ENCODE results near the gene RBMS1. TPM values are rescaled to one million over a fixed set of nuclear protein-coding genes. Genes with fewer than 3 reads are reported as not detected.

The RBMS1 gene
- total RNA-seq, 1 donor, result 111 TPM

DNA sequence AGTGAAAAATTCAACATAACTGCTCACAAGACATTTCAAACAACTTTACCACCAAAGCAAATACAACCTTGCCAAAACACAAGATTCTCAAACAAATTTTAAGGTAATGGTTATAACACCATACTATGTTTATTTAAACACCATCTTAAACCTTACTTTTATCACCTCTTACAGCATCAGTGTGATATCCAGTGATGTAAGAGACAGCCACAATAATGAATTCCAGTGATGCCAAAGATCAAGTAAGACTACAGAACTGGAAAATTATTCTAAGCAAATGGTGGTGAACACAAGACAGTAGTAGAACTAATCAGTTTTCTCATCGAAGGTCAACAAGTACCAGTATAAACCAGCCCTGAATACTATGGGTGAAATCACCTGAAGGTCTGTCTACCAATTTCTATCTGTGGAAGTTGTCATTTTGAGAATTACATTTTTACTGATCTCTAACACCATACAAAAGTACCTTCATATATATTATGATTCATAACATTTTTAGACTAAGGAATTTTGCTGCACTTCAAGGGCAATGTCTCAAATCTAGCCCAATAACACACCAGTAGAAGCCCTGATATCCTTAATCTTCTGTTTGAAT lies 146.2 kb downstream of the RBMS1 start:
- H4K20me1 ChIP-seq (ENCODE audit: insufficient read depth, low read length), result peaks cover 16% of the 10 kb centered on the region
- H3K36me3 ChIP-seq (ENCODE audit: insufficient read depth, low read length), result peaks cover 5% of the 10 kb centered on the region
- H2AFZ ChIP-seq (ENCODE audit: low read length), result no peak overlapping the region
- TF ChIP-seq, protein P1, sequence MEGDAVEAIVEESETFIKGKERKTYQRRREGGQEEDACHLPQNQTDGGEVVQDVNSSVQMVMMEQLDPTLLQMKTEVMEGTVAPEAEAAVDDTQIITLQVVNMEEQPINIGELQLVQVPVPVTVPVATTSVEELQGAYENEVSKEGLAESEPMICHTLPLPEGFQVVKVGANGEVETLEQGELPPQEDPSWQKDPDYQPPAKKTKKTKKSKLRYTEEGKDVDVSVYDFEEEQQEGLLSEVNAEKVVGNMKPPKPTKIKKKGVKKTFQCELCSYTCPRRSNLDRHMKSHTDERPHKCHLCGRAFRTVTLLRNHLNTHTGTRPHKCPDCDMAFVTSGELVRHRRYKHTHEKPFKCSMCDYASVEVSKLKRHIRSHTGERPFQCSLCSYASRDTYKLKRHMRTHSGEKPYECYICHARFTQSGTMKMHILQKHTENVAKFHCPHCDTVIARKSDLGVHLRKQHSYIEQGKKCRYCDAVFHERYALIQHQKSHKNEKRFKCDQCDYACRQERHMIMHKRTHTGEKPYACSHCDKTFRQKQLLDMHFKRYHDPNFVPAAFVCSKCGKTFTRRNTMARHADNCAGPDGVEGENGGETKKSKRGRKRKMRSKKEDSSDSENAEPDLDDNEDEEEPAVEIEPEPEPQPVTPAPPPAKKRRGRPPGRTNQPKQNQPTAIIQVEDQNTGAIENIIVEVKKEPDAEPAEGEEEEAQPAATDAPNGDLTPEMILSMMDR (IDR thresholded peaks at IDR 0.05; ENCODE audit: extremely low read depth, low read depth, low read length), result no peak
- H3K27ac ChIP-seq (ENCODE audit: low read depth, low read length), result peak overlapping the region; percentile 21
- no peaks in the 10 kb centered on the region for H3K9me3 ChIP-seq (ENCODE audit: low read depth, low read length)
- peaks cover 91% of the 10 kb centered on the region for H3K79me2 ChIP-seq (ENCODE audit: insufficient read depth, low read length)
- peaks cover 18% of the 10 kb centered on the region for H3K4me1 ChIP-seq (ENCODE audit: insufficient read depth, low read length)
- H3K27me3 ChIP-seq (ENCODE audit: insufficient read depth, low read length), result no peaks in the 10 kb centered on the region
- no peak for DNase-seq (ENCODE audit: insufficient read length, low spot score, missing footprints)
- H3K4me2 ChIP-seq (ENCODE audit: insufficient read depth, low read length), result peak overlapping the region; percentile 7
- no peak overlapping the region for H3K4me3 ChIP-seq (ENCODE audit: insufficient read depth, low read length)

DNA sequence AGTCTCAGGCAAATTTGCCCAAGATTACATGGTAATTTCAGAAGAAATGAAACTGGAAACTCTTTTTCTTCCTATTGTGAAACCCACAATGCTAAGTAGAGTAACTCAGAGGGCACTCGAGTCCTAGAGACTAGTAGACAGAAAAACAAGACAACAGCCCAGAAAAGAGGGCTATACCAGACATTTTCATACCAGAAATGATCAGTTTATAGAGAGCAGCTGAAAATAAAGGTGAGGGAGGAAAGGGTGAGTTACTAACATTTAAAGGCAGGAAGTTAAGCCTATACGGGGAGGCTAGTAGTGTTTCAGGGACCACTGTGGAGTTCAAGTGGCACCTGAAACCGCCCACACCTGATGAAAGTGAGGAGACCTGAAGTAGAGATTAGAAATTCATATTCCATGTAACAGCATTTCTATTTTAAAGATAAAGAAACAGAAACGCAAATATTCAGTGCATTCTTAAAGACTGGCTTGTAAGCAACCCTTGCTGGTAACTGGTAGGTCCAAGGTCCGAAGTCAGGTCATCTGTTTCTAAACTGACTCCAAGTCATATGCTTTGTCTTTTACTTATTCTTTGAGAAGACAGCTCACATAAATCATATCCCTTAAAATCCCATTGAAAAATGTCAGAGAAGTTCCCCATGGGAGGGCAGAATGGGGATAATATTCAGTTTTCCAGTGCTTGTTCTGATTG lies 148.4 kb downstream of the RBMS1 start:
- Histone ChIP-seq H2AFZ (ENCODE audit: low read length) (no peak overlapping the region), H3K4me3 (ENCODE audit: insufficient read depth, low read length) (no peak overlapping the region), H3K36me3 (ENCODE audit: insufficient read depth, low read length) (peaks cover 5% of the 10 kb centered on the region), H3K79me2 (ENCODE audit: insufficient read depth, low read length) (peaks cover 99% of the 10 kb centered on the region), H3K9me3 (ENCODE audit: low read depth, low read length) (no peaks in the 10 kb centered on the region), H3K27ac (ENCODE audit: low read depth, low read length) (no peak overlapping the region), H3K4me1 (ENCODE audit: insufficient read depth, low read length) (peaks cover 6% of the 10 kb centered on the region), H4K20me1 (ENCODE audit: insufficient read depth, low read length) (peaks cover 17% of the 10 kb centered on the region), H3K4me2 (ENCODE audit: insufficient read depth, low read length) (no peak overlapping the region), H3K27me3 (ENCODE audit: insufficient read depth, low read length) (no peaks in the 10 kb centered on the region)
- TF ChIP-seq, protein P1 (IDR thresholded peaks at IDR 0.05; ENCODE audit: extremely low read depth, low read depth, low read length), result no peak
- no peak for DNase-seq (ENCODE audit: insufficient read length, low spot score, missing footprints)

DNA sequence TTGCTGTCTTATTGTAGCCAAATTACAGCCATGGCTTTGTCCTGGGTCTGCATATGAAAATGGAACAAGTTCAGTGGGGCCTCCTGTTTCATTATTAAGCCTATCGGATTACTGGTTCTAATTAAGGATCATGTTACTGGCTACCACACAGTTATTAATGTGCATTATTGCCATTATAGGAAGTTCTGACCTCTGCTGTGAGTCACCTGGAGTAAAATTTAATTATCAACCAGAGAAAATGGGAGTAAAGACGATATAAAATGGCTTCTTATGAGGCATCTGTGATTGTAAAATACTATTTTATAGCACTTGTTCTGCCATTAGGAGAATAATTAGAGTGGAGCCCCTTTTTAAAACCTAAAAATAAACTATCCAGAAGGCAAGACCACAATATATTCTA lies 150.2 kb downstream of the RBMS1 start:
- H3K36me3 ChIP-seq (ENCODE audit: insufficient read depth, low read length), result no peaks in the 10 kb centered on the region
- no peak overlapping the region for H3K4me2 ChIP-seq (ENCODE audit: insufficient read depth, low read length)
- H3K79me2 ChIP-seq (ENCODE audit: insufficient read depth, low read length), result peaks cover 99% of the 10 kb centered on the region
- no peaks in the 10 kb centered on the region for H3K9me3 ChIP-seq (ENCODE audit: low read depth, low read length)
- H2AFZ ChIP-seq (ENCODE audit: low read length), result no peak overlapping the region
- H3K4me1 ChIP-seq (ENCODE audit: insufficient read depth, low read length), result peaks cover 6% of the 10 kb centered on the region
- H3K4me3 ChIP-seq (ENCODE audit: insufficient read depth, low read length), result no peak overlapping the region
- TF ChIP-seq, protein P1 (IDR thresholded peaks at IDR 0.05; ENCODE audit: extremely low read depth, low read depth, low read length), result no peak
- DNase-seq (ENCODE audit: insufficient read length, low spot score, missing footprints), result no peak
- H3K27me3 ChIP-seq (ENCODE audit: insufficient read depth, low read length), result no peaks in the 10 kb centered on the region
- H3K27ac ChIP-seq (ENCODE audit: low read depth, low read length), result no peak overlapping the region
- H4K20me1 ChIP-seq (ENCODE audit: insufficient read depth, low read length), result peaks cover 19% of the 10 kb centered on the region

DNA sequence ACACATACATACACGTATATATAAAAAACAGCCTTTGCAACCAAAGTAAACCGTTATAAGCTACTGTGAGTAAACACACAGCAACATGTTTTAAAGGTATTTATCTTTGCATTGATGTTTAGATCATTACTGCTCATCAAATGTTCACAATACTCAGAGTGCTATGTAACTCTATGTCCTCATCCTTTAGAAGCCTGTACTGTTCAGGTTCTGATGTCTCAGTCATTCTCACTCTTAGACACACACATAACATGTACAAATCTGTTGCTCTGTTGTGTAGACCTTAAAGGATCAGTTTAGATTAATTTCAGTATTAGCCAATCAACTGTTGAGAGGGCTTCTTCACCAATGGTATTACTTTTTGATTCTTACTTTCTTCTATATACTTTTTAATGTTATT lies 153.9 kb downstream of the RBMS1 start:
- Histone ChIP-seq H3K4me1 (ENCODE audit: insufficient read depth, low read length) (peaks cover 9% of the 10 kb centered on the region), H3K9me3 (ENCODE audit: low read depth, low read length) (no peaks in the 10 kb centered on the region), H3K4me2 (ENCODE audit: insufficient read depth, low read length) (no peak overlapping the region), H3K36me3 (ENCODE audit: insufficient read depth, low read length) (no peaks in the 10 kb centered on the region), H4K20me1 (ENCODE audit: insufficient read depth, low read length) (peaks cover 23% of the 10 kb centered on the region), H3K27me3 (ENCODE audit: insufficient read depth, low read length) (no peaks in the 10 kb centered on the region), H3K4me3 (ENCODE audit: insufficient read depth, low read length) (no peak overlapping the region), H3K79me2 (ENCODE audit: insufficient read depth, low read length) (peaks cover 97% of the 10 kb centered on the region), H2AFZ (ENCODE audit: low read length) (no peak overlapping the region), H3K27ac (ENCODE audit: low read depth, low read length) (no peak overlapping the region)
- TF ChIP-seq, protein P1 (IDR thresholded peaks at IDR 0.05; ENCODE audit: extremely low read depth, low read depth, low read length), result no peak
- no peak for DNase-seq (ENCODE audit: insufficient read length, low spot score, missing footprints)
